GM18526 (cell line): Measurements from ENCODE around the gene ABLIM1.

Experiments used
- POLR2A ChIP-seq: IDR thresholded peaks from 3 replicates; pipeline ENCODE4 v1.6.1; 2011; ENCODE audit not compliant: insufficient read length; ENCODE audit errors: extremely low read depth

Gene ABLIM1

GRCh38 chr10:114624422-114624821 is 33.7 kb downstream of the ABLIM1 start:
- no peak for TF ChIP-seq POLR2A

DNA sequence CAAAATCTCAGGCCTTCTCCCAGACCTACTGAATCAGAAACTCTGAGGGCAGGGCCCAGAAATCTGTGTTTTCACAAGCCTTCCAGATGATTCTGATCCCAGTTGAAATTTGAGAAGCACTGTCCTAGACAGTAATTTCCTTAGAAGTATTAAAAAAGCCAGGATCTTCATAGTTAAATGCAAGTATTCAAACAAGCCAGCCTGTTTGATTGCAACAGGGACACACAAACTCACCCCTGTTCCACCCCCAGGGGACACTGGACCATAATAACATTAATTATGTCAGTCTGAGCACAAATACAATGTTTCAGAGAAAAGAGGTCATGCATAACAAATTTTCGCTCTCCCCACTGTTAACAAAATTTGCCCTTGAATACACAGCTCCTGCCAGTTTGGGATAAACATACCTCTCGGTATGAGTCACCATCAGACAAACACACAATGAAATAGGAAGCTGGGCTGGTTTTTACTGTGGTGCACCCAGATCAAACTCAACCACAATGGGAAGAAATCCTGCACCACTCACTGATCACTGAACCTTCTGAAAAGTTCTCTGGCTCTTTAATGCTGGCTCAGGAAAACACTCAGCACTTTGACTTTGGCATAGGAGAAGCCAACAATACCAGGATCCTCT is 34.3 kb downstream of the ABLIM1 start:
- TF ChIP-seq POLR2A = no peak

GRCh38 chr10:114623155-114623554 is 34.9 kb downstream of the ABLIM1 start:
- TF ChIP-seq POLR2A = no peak

GRCh38 chr10:114618722-114619121 is 39.4 kb downstream of the ABLIM1 start:
- no peak for TF ChIP-seq POLR2A

DNA sequence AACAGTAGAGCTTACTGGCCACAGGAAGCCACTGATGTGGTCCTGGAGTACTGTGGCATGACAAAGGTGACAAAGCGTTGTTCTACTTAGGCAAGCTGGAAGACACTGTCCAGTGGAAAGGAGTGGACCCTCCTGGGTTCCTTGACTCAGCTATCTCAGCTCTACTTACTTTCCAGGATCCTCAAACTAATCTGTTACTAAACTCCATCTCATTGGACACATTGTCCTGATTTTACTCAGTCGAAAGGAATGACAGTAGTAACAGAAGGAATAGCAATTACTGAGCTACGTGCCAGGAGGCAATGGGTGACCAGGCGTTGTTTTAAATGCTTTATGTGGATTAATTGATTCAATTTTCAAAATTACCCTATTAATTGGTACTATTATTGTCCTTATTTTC is 41.6 kb downstream of the ABLIM1 start:
- TF ChIP-seq POLR2A = no peak

DNA sequence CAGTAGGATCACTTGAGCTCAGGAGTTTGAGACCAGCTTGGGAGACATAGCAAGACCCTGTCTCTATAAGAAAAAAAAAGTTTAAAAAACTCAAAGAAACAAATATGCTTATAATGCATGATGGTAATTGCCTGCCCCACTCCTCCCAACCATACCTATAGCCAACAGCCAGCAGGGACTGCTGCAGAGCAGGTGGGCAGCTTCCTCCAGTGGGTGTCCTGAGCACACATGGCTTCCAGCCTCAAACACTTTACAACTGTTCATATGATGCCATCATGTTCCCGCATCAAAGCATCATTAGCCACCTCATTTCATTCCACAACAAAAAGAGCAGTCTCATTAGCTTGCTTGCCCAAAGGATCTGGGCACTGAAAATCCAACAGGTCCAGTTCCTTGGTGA is 42.0 kb downstream of the ABLIM1 start:
- TF ChIP-seq POLR2A = no peak

DNA sequence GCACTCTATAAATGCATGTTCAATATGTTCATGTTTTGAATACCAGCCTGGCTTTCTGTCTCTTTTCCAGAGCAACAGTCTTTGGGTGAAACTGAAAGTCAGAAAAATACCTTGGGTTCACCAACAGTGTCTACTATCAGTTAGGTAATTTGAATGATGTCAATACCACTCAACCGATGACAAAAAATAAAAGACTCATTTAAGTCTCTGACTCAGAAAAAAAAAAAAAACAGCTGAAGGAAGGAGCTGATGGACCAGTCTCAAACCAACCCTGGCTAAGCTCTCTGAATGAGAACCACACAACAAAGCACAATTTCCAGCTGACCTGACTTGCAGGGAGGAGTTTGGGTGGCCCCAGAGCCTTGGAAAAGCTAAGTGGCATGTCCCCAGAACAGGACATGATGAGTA is 42.5 kb downstream of the ABLIM1 start:
- no peak for TF ChIP-seq POLR2A

- no peak for TF ChIP-seq POLR2A
Observed at GRCh38 chr10:114613237-114613979, 44.7 kb downstream of the ABLIM1 start.

DNA sequence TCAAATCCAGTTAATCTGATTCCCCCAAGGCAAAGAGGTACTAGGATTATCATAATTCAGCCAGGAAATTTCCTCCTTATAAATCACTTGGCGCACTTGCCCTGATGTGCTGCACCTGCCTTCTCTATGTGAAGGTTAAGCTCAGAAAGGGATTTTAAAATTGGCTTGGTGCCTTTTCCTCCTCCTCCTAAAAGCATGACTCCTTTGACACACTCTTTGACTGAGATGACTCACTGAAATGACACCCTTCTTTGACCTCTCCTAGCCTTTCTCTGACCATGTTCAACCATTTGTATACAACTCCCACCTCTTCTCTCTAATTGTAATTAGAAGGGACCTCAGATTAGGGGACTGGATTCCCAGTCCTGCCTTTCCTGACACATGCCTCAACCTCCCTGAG is 46.5 kb downstream of the ABLIM1 start:
- TF ChIP-seq POLR2A = no peak

DNA sequence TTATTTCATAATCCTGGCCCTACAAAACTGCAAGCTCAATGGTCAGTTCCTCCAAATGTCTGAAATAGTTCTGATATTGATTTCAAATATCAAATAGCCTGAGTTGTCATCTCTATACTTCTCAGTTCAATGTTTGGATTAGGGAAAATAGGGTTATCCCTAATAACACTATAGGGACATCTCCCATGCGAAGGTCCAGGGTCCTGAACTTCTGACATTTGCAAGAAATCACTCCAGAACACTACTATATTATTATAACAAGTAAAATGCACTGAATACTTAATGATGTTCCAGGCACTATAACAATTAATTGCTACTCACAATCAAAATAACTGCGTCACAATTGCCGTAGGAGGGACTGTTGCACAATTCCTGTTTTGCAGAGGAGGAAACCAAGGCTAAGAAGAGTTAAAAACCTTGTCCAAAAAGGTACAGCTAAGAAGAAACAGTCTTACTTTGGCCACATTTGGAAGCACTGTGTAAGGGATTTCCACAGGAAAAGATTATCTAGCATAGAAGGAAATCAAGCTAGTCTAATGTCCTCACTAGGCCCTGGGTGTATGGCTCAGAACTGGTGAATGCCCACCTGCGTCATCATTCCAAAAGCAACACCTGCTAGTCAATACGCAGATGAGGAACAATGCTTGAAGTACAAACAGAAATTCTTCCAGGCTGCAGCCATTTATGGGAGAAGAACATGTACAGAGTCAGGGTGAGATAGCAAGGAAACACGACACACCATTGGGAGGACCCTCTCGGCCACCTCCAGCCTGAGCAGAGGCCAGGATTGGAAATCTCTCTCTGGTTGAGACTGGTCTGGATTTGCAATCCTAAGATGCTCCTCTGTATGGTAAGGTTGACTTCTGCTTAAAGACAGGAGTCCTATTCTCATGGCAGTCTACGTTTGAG is 48.3 kb downstream of the ABLIM1 start:
- TF ChIP-seq POLR2A = no peak

DNA sequence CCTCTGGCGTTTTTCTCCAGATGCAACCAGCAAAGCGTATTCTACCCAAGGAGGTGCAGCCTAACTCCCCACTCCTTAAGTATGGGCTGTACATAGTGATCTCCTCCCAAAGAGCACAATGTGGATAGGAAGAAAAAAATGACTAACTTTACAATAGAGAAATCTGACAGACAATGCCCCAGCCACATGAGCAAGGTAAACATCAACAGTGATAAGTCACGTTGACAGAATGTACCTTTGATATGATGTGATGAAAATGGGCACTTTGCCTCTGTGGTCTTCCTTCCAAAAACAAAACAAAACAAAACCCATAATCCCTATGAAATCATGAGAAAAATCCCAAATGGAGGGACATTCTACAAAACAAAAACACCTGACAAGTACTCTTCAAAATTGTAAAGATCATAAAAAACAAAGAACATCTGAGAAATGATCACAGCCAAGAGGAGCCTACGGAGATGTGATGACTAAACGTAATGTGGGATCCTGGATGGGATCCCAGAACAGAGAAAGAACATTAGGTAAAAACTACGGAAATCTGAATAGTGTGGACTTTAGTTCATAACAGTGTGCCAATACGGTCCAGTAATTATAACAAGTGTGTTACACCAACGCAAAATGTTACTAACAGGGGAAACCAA is 50.6 kb downstream of the ABLIM1 start:
- no peak for TF ChIP-seq POLR2A

- no peak for TF ChIP-seq POLR2A
Observed at GRCh38 chr10:114605155-114605797, 52.8 kb downstream of the ABLIM1 start.

DNA sequence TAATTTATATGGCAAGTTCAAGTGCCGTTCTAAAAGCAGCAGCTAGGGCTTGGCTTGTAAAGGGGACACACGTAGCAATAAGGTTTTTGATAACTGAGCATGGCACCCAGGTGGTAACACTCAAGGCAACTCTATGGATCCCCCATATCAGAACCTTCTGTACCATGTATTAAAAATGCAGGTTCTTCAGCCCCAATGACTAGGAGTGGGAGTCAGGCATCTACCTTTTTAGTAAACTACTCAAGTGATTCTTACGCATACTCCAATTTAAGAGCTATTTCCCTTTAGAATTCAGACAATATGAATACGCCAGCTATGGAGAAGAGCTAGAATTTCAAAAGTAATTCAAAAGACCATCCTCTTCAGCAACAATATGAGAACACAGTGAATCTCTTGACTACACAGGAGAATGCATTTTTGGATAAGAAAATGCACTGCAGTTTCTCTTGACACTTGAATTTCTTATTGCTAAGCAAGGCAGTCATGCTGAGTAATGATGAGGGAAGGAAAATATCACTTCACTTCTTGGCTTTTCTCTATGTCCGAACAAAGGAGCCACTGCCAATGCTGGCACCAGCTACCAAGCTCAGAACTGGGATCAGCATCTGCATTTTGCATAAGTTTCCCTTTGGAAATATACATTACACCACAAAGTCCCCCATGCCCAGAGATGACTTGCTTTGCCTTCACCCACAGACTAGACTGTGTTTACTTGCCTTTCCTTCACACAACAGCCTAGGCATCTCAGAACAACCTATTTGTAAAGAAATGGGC is 53.5 kb downstream of the ABLIM1 start:
- no peak for TF ChIP-seq POLR2A

DNA sequence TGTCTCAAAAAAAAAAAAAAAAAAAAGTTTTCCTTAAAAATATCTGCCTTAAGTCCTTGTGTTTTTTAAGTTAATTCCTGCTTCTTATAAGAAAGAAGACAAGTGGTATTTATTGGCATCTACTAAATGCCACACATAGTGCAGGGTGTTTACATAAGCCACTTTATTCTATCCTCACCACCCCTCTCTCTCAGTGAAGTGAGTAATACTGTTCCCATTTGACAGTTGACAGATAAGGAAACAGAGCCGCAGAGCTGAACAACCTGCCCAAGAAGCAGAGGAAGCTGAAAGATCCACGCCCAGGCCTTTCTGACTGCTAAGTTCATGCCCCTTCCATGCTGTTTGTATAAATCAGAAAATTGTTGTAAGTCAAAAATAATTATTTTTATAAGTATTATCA is 54.1 kb downstream of the ABLIM1 start:
- no peak for TF ChIP-seq POLR2A
